8988T (cell line): Measurements from ENCODE around the gene GBE1.
"Not testable (repeated sequence)": the region's sequence is repeated elsewhere in the genome, so short reads cannot be mapped to it uniquely, and the experiment has no call there.

Experiments
- DNase-seq: peaks from one replicate; pipeline ENCODE4 v3.0.0; 2011

The GBE1 gene

DNA sequence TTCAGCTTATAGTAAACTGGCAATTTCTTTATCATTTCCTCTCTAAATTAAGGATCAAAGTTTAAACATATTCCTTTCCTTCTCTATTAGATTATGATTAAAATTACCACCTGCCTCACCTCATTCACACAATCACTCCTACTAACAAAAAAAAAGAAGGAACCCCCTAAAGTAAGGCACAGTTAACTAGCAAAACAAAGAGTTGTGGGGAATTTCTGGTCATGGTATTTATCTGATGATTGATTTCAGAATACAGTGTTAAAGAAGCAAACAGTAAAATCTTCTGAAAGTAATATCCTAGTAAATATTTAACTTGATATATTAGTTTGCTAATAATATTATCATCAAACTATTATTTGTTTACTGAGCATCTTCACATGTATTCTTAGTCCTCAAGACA, 8.8 kb downstream of the GBE1 start:
- no peak for DNase-seq

DNA sequence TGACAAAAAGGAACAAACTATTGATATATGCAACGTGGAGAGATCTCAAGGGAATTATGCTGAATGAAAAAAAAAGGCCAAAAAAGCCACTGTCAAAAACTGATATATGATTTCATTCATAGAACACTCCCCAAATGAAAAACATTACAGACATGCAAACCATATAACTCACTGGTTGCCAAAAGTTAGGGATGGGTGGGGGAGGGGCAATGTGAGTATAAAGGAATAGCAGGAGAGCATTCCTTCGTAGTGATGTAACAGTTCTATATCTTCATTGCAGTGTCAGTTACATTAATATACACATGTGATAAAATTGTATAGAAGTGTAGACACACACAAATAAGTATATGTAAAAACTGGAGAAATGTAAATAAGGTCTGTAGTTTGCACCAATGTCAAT, 12.2 kb downstream of the GBE1 start:
- no peak for DNase-seq

DNA sequence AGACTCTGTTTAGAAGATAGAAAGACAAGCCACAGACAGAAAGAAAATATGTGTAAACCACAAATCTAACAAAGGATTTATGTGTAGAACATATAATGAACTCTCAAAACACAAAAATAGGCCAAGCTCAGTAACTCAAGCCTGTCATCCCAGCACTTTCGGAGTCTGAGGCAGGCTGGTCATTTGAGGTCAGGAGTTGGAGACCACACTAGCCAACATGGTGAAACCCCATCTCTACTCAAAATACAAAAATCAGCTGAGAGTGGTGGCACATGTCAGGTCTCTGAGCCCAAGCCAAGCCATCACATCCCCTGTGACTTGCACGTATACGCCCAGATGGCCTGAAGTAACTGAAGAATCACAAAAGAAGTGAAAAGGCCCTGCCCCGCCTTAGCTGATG, 14.2 kb downstream of the GBE1 start:
- not testable (repeated sequence) for DNase-seq

DNA sequence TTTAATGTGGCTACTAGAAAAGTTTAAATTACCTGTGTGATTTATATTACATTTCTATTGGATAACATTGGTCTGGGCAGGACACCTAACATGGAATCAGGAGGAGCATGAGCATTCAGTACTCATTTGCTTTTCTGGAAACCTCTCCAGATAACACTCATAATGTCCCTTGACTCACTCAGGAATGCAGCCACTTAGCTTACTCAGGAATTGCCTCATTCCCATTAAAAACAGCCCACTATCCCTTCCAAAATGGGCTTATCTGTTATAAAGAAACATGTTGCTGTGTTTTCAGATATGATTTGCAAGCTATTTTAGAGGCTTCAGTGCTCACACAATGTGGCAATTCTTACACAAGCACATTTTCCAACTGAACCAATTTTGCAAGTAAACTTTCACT, 17.1 kb downstream of the GBE1 start:
- DNase-seq, result no peak

DNA sequence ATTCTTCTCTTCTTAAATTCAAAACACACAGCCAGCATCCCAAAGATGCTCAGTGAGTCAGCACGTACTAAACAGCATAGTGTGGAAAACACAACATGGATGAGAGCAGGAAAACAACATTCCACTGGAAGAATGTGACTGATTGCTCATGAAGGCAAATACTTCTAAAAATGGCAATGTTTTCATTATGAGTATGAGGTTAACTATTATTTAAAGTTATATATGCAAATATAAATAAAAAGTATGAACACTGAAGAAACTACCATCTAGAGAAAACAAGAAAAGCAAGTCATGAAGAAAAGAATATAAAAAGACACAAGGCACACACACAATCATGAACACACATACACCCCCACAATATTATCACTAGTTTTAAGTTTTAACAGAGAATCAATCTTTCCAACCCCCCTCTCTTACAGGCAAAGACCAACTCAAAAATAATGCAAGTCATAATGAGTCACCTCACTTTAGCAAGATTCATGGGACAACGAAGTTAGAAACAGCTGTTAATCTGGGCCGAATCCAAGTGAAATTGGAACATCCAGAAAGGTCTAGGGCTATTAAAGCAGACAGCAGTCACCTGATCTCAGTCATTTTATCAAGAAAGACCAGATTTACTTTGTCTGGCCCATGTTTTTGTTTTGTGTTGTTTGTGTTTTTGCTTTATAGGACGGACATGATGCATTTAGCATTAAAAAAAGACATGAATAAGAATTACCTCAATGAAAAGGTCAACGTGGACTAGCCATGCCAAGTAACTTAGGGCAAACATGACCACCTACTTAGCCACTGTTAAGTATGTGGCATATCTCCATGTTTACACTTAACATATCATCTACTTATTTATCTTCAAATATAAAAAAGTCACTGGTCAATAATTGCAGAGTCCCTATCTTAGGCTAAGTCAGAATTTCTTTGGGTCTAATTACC, 18.1 kb downstream of the GBE1 start:
- DNase-seq, result no peak

DNA sequence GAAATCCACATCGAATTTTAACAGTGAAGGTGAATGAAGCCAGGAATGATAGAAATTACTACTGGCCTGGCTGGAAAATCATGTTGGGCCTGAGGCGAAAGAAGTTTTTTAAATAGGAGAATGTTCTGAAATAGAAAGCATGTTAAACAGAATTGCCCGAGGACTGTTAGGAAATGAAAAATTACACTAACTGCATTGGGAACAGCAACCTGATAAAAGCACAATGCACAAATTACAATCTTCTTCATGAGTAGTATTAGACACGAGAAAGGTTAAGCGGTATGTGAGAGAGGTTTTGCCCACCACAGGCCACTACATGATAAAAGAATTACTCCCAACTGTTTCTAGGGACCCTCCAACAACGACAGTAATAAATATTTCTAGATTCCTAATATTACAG, 18.9 kb downstream of the GBE1 start:
- no peak for DNase-seq

DNA sequence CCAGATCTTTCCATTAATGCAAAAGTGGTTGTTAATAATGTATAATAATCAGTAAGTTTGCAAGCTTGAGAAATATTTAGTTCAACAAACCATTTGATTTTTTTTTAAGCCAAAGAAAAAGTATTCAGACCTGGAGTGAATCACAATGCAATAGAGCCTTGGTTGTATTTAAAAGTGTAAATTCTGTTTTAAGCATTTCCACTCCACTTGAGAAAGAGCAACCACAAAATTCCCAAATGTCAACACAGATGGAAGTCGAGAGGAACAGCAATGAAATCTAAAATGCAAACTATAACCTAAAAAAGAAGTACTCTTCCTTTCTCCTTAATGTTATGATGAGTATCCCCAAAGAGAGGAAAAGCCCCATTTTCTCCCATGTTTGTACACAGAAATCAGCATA, 20.2 kb downstream of the GBE1 start:
- no peak for DNase-seq

DNA sequence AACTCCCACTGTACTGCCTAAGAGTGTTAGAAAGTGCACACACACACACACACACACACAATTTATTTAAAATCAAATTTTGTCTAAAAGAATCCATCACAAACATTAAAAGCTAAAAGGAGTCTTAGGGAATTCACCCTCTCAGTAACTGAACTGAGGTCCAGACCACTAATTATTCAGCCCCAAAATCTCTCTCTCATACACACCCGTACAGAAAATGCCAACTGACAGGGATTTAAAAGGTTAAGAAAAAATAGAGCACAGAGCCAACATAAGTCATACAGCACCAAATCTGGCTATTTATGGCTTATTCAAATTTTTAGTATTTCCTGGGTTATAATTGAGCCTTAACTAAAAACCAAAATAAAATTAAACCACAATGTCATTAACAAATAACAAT, 20.7 kb downstream of the GBE1 start:
- no peak for DNase-seq

DNA sequence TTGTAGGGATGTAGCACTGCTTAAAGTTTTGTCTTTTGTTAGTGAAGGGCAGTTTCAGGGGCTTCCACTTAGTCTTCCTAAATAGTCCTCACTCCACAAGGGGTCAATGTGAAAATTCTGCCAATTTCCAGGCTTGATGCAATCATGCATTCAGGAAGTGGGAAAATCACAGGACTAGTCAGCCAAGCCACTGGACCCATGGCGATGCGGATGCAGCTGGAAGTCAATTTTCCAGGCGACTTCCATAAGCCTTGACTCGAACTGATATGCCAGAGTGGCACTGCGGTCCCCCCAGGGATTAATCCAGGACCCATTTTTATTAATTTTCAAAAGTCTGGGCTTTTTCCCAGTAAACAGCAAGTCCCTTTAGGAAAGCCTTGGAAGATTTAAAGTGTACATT, 26.1 kb downstream of the GBE1 start:
- no peak for DNase-seq

DNA sequence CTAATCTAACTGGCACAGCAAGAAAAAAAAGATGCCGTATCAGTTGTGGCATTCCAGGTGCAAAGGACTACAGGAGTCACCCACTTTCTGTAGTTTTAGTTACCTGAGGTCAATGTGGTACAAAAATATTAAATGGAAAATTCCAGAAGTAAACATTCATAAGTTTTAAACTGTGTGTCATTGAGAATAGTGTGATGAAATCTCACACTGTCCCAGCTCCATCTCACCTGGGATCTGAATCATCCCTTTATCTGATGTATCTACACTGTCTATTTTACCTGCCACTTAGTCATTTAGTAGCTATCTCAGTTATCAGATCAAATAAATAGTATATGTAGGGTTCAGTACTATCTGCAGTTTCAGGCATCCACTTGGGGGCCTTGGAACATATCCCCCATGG, 26.7 kb downstream of the GBE1 start:
- no peak for DNase-seq

DNA sequence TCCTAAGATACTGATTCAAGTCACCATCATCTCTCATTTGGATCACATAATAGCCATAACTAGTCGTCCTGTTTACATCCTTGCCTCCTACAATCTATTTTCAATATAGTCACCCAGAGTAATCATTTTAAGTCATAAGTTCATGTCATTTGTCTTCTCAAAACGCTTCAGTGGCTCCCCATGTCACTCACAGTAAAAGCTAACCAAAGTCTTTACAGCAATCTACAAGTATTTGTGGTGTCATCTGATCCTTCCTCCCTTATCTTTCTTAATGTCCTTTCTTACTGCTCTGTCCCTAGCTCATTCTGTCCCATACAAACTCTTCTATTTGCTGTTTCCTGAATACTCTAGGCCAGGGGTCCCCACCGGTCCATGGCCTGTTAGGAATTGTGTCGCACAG, 28.8 kb downstream of the GBE1 start:
- DNase-seq, result no peak

DNA sequence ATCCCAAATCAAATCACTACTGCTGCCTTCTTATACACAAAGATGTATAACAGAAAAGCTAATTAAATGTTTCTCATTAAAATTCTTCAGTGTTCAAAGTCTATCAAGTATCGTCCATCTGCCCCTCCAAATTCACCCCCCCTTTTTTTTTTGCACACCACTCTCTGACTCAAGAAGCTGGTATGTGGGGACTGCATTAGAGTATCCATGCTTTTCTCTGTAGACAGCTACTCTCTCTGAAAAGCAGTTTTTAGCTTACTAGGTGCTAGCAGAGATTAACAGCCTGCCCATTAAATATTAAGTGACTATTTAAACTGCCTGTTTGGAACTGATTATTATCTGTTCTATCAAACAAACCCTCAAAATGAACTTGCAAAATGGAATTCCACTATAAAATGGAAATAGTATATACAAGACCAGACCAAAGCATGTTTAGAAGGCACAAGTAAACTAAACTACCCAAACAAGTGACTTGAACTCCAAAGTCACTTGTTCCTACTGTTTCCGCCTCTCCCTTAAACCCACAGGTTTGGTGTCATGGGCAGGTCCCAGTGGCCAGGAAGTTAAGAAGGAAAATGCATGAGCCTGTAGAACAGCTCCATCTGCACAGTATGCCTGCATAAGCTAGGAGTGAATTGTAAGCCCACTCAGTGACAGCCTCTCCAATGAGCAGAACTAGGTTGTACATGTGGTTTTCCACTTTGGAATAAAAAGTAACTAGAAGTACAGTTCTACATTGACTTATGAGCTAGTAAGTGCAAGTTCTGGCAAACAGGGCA, 32.5 kb downstream of the GBE1 start:
- DNase-seq, result no peak

DNA sequence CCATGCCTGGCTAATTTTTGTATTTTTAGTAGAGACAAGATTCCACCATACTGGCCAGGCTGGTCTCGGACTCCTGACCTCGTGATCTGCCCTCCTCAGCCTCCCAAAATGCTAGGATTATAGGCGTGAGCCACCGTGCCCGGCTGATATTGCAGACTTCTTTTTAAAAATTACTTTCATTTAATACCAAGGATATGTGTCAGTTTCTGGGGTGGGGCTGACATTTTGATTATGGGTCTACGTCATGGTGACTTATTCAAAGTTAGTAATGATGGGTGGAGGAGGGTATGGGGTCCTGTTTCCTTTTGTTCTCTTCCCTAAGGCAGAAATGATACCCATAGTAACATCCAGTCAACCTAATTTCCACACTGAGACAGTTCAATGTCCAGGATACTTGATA, 34.7 kb downstream of the GBE1 start:
- no peak for DNase-seq

DNA sequence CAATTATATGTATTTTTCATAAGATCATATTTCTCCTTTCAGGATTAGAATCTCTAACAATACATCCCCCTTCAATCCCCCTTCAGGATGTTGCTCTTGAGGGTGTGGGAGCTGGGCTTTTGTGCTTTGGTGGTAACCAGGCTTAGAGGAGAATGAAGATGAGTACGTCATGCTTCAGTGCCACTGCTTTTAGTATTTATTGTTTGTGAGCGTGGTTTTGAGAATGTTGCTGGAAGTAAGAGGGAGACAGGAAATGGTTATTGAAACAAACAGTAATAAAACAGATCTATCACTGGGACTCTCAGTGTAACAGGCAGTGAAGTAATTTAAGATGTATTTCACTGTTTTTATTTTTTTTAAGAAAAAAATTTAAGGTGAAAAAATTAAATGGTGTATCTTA, 35.3 kb downstream of the GBE1 start:
- no peak for DNase-seq

DNA sequence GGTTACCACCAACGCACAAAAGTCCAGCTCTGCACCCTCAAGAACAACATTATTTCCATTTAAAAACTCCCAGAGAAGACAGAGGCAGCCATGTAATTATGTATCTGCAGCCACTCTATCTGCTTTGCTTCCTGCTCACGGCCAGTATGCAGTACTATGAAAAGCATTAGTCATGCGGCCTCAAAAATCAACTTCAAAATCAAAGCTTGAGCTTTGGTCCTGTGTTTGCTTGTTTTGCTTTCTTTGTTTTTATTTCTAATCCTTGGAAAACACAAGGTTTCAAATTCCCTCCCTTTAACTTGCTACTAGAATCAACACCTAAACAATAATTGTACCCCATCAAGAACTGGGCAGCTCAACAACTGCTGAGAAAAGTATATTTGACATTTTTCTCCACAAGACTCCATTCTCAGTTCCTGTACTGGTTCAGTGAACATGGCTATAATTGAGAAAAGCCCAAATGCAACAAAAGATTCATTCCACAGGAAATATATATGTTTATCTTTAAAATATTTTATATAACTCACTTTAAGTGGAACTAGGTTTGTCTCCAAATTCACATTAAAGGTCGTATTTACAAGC, 37.6 kb downstream of the GBE1 start:
- no peak for DNase-seq

DNA sequence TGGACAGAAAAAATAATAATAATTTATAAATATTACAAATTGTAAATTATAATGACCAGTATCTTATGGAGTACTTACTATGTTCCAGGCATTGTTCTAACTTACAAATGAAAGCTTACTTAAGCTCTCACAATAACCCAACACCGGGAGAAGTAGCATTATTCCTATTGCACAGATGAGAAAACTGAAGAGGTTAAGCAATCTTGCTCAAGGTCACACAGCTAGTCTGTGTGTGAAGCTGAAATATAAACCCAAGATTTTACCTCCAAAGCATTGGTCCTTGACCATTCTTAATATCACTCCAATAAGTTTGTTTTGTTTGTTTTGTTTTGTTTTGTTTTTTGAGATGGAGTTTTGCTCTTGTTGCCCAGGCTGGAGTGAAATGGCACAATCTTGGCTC, 43.1 kb downstream of the GBE1 start:
- no peak for DNase-seq

DNA sequence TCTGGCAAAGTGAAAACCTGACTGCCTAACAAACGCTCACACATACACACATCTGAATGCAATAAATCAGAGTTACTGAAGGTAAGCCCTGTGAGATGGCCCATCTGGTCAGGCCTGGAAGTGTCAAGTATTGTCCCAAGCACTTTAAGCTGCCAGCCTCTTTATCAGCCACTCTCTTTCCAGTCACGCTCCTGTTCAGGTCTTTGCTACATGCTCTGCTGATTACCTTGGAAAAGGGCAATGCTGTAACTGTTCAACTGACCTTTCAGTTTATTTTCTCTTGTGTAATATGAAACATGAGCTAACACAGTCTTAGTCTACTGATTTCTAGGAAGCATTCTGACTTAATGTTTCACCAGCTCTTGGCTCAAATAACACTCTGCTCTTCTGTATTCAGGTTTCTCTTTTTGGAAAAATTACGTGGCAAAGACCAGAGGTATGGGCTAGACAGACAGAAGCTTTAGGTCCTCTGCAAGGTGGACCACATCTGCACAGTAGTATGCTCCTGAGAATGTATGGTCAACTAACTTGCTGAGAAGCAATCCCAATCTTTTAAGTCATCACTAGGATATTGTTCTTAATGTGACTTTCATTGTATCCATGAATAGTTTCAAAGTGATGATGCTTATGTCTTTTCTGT, 44.5 kb downstream of the GBE1 start:
- DNase-seq, result no peak

DNA sequence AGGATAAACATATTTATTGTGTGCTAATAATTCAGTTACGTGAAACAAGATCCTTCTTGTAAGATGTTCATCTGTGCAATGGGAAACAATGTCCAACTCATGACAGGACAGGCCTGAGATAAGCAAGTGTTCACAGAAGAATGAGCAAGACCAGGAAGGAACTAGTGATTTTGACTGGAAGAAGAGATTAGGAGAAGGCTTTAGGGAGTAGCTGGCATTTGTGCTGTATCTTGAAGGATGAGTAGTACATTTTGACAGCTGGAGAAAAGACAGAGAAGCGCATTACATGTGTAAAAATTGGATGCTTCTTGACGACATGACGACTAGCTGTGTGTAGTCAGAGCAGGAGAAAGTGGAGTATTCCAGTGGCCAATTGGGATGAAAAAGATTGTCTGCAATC, 48.4 kb downstream of the GBE1 start:
- DNase-seq, result no peak

DNA sequence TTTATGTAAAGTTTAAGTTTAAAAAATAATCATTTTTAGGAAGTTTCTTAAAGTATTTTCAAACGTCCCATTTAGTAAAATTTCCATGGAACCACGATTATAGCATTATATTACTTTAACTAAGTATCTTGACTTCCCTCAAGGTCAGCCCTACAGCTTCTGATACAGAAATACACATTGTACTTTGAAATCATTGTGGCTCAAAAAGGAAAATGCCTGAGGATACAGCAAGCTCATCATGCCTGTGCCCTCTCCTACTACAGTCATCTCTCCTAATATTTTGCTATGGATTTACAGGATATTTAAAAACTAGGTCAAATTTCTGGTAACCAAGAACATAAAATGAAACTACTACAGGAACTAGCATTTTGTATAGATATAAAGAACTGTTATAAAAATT, 51.8 kb downstream of the GBE1 start:
- no peak for DNase-seq

DNA sequence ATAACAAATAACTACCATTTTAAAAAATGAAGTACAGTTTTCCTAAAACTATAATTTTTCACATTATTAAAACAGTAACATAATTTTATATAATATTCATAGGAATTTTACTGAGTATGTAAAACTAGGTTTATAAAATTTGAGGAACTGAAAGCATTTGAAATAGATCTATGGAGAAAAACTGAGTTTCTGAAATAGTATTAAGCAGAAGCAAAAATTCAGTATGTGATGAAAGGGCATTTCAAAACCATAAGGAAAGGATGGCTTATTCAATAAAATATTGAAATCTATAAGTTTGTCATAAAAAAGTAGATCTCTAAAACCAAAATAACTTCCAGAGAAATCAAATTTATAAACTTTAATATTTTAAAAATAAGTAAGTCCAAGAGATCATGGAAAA, 53.4 kb downstream of the GBE1 start:
- no peak for DNase-seq

DNA sequence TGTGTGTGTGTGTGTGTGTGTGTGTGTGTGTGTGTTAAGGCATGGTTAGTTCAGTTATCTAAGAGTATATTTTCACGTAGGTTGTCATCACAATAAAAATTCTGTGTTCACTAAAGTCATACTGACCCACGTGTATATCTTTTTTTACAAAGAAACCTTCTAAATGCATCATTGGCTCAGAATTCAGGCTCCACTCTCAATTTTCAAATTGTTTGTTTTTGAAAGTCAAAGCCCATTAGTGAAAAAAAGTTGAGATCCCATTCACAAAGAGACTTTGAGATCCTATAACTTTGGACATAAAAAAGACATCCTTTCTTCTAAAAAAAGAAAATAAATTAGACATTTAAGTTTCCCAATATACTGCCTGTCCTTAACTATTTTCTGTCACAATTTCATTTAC, 59.3 kb downstream of the GBE1 start:
- DNase-seq, result no peak

DNA sequence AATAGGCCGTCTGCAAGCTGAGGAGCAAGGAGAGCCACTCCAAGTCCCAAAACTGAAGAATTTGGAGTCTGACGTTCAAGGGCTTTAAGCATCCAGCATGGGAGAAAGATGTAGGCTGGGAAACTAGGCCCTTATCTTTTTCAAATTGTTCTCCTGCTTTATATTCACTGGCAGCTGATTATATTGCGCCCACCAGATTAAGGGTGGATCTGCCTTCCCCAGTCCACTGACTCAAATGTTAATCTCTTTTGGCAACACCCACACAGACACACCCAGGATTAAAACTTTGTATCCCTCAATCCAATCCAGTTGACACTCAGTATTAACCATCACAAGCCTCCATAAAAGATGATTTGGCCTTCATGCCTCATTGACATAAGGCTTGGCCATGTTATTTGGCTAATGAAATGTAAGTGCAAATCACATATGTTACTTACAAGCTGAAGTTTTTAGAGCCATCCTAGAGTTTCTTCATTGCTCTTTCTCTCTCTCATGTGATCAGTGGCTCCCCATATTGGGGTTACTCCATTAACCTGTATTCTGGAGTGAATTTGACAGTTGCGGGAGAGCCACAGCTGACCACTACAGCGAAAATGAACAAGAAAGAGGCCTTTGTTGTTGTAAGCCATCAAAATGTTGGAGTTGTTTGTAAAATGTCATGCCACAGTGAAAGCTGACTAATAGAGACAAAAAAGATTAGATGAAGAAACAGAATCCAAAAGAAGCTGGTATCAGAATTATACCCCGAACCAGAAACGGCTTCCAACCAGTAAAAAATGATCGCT, 61.7 kb downstream of the GBE1 start:
- no peak for DNase-seq

DNA sequence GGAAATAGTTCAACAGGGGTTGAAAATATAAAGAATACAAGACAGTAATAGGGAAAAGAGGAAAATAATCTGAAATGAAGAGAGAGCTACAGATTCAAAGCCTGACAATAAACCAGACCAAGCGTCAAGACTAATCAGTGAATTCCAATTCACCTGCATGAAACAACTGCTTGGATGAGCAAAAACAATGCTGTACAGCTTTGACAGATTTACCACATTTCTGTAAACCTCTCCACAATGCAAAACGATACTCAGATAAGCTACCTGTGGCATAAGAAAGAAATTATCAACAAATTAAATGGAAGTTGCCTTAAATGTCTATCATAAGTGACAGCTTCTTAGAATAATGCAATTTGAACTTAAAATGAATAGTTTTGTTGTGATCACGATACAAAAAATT, 65.4 kb downstream of the GBE1 start:
- DNase-seq, result no peak
